HepG2 (cell line): ENCODE data around the gene NUP85. TPM values are rescaled to one million over a fixed set of nuclear protein-coding genes. Genes with fewer than 3 reads are reported as not detected.

Experiments
- ARHGAP35 ChIP-seq: sonication (generic); formaldehyde crosslinking; IDR thresholded peaks from 2 replicates; pipeline ENCODE4 v1.9.0; 2022; ENCODE audit warnings: mild to moderate bottlenecking, inconsistent platforms, moderate library complexity, missing genetic modification reagents, borderline replicate concordance
- CREM ChIP-seq, 2 experiments: sonication (generic) in 1 of 2; formaldehyde crosslinking in 1 of 2; IDR thresholded peaks; 2 replicates each; pipeline versions ENCODE4 v1.4.0 to v1.6.1; 2016 to 2020; ENCODE audit warnings: antibody characterized with exemption in 1 of 2, mild to moderate bottlenecking in 1 of 2, missing genetic modification reagents in 1 of 2
- MXD3 ChIP-seq: IDR thresholded peaks from 2 replicates; pipeline ENCODE4 v1.6.1; 2016; ENCODE audit warnings: mild to moderate bottlenecking, missing biosample characterization, missing genetic modification reagents
- NAIF1 ChIP-seq: sonication (generic); formaldehyde crosslinking; IDR thresholded peaks from 2 replicates; pipeline ENCODE4 v1.5.0; 2020; ENCODE audit warnings: mild to moderate bottlenecking, missing genetic modification reagents, borderline replicate concordance
- REST ChIP-seq, 2 experiments: IDR thresholded peaks; 2 replicates each; pipeline ENCODE4 v1.6.1; 2011 to 2012; ENCODE audit warnings: low read length in 2 of 2, borderline replicate concordance in 1 of 2, low read depth in 1 of 2, mild to moderate bottlenecking in 1 of 2, moderate library complexity in 1 of 2
- SP4 ChIP-seq: sonication (generic); formaldehyde crosslinking; IDR thresholded peaks from 2 replicates; pipeline ENCODE4 v1.8.1; 2023; ENCODE audit warnings: mild to moderate bottlenecking, missing genetic modification reagents
- SUZ12 ChIP-seq: fragments of 150-350 bp; IDR thresholded peaks from 2 replicates; pipeline ENCODE4 v1.6.1; 2014; ENCODE audit warnings: low read depth, low read length
- TEAD2 ChIP-seq: sonication (generic); formaldehyde crosslinking; IDR thresholded peaks from 2 replicates; pipeline ENCODE4 v1.9.0; 2021; ENCODE audit warnings: missing genetic modification reagents
- THAP9 ChIP-seq: sonication (generic); formaldehyde crosslinking; IDR thresholded peaks from 2 replicates; pipeline ENCODE4; 2020; ENCODE audit warnings: missing genetic modification reagents, mild to moderate bottlenecking, borderline replicate concordance
- ZBTB10 ChIP-seq: sonication (generic); formaldehyde crosslinking; IDR thresholded peaks from 2 replicates; pipeline ENCODE4 v1.4.0; 2020; ENCODE audit warnings: missing genetic modification reagents, borderline replicate concordance
- ZFX ChIP-seq: sonication (generic); formaldehyde crosslinking; IDR thresholded peaks from 2 replicates; pipeline ENCODE4 v1.4.0; 2020; ENCODE audit warnings: mild to moderate bottlenecking, low read depth, missing genetic modification reagents, moderate library complexity
- ZMYM3 ChIP-seq: sonication (generic); formaldehyde crosslinking; IDR thresholded peaks from 2 replicates; pipeline ENCODE4 v1.5.1; 2020; ENCODE audit warnings: mild to moderate bottlenecking, missing genetic modification reagents
- ZNF281 ChIP-seq: sonication (generic); formaldehyde crosslinking; IDR thresholded peaks from 2 replicates; pipeline ENCODE4 v1.4.0; 2020; ENCODE audit warnings: missing genetic modification reagents, borderline replicate concordance
- ZNF557 ChIP-seq: sonication (generic); formaldehyde crosslinking; IDR thresholded peaks from 2 replicates; pipeline ENCODE4 v1.4.0; 2020; ENCODE audit warnings: missing genetic modification reagents
- ZNF674 ChIP-seq: sonication (generic); formaldehyde crosslinking; IDR thresholded peaks from 2 replicates; pipeline ENCODE4 v1.5.0; 2020; ENCODE audit warnings: low read depth, mild to moderate bottlenecking, missing genetic modification reagents
- ZNF720 ChIP-seq: sonication (generic); formaldehyde crosslinking; IDR thresholded peaks from 2 replicates; pipeline ENCODE4 v1.4.0; 2020; ENCODE audit warnings: missing genetic modification reagents
- polyA plus RNA-seq, 8 experiments: library from polyadenylated mRNA; depleted of rRNA in 3 of 8; stranded (reverse) in 7 of 8; unstranded in 1 of 8; fragments of >200 nt; fragmentation: Illumina TruSeq in 4 of 8; extraction: Trizol in 4 of 8; gene quantifications; 2 replicates each; pipeline versions ENCODE4 v1.2.1 to v1.2.3, GENCODE V29; 2011 to 2016; ENCODE audit warnings: low read depth in 4 of 8, missing spikeins in 1 of 8, mixed read lengths in 1 of 8; ENCODE audit not compliant: insufficient read depth in 1 of 8
- total RNA-seq, 5 experiments: library from RNA; depleted of rRNA; stranded (reverse); fragments of >200 nt; fragmentation: Illumina TruSeq; extraction: Trizol; gene quantifications; 2 replicates each; pipeline ENCODE4 v1.2.3, GENCODE V29; 2016; ENCODE audit warnings: low read depth in 1 of 5

NUP85 gene
- total and polyA plus RNA-seq, 2 of the 13 experiments (the other 11 are each of a cell fraction or from before 2014, with no cell fraction given): 89.1 to 124 TPM

- TF ChIP-seq REST (IDR thresholded peaks at IDR 0.05; ENCODE audit: borderline replicate concordance in 1 of 2, low read depth in 1 of 2, low read length in 2 of 2) (no peak), ZNF557 (no peak), MXD3 (CRISPR knock-in tag) (no peak), THAP9 (no peak), ZNF720 (CRISPR knock-in tag) (no peak), ZNF674 (no peak), ZFX (CRISPR knock-in tag) (no peak), CREM (IDR thresholded peaks at IDR 0.05) (no peak), CREM (CRISPR knock-in tag; IDR thresholded peaks at IDR 0.05) (no peak), SUZ12 (no peak), ZMYM3 (CRISPR knock-in tag) (0 out of 2 replicates have a peak, but pooled peaks have one; percentile 13), SP4 (CRISPR knock-in tag) (no peak), TEAD2 (no peak), ARHGAP35 (no peak), ZBTB10 (CRISPR knock-in tag) (no peak), NAIF1 (CRISPR knock-in tag) (no peak), ZNF281 (no peak)
These were observed 33.3 kb downstream of the NUP85 start (continued) for GRCh38 chr17:75238684-75239191.
